GM12878 (cell line): Measurements from ENCODE around the gene PGLYRP4. TPM values are rescaled to one million over a fixed set of nuclear protein-coding genes. Genes with fewer than 3 reads are reported as not detected.

Source experiments
- ATAC-seq: fragments of 200-7000 bp; cut with Tn5 transposase; 3 replicates; pipeline ENCODE4 v1.9.1; 2020; ENCODE audit warnings: mild to moderate bottlenecking, moderate library complexity
- BruUV-seq: library from RNA; stranded (reverse); fragments of 400-500 nt; replicated peaks from 2 replicates; lab custom pipeline; 2021; lab: Mats Ljungman, UMichigan
- CTCF ChIA-PET: fragments of 300-600 bp; sonication (Branson Sonifier 250); formaldehyde crosslinking; extraction: SDS; loops from one replicate; lab custom pipeline; 2021; ENCODE audit warnings: inconsistent platforms; lab: Yijun Ruan, JAX
- POLR2A ChIA-PET: fragments of 350-600 bp; formaldehyde crosslinking; extraction: SDS; loops from one replicate; lab custom pipeline; 2021; ENCODE audit warnings: inconsistent platforms; lab: Charles Lee
- RAD21 ChIA-PET: fragments of 300-600 bp; sonication (Branson Sonifier 250); formaldehyde crosslinking; loops from one replicate; lab custom pipeline; 2023; ENCODE audit warnings: antibody characterized with exemption; ENCODE audit not compliant: unreplicated experiment; lab: Charles Lee
- SMC1A ChIA-PET: fragments of 300-600 bp; sonication (Branson Sonifier 250); formaldehyde crosslinking; loops from one replicate; lab custom pipeline; 2023; ENCODE audit not compliant: unreplicated experiment, uncharacterized antibody; lab: Charles Lee
- DNase-seq: peaks from one replicate; pipeline ENCODE4 v3.0.0-alpha.2; 2011; ENCODE audit warnings: low read depth, low spot score
- FAIRE-seq: peaks from 3 replicates; lab custom pipeline; 2011; peaks lifted over from hg19 to GRCh38; lab: Jason Lieb, UNC
- H2AFZ ChIP-seq: 2 replicates; pipeline ENCODE4 v1.6.0; 2011; ENCODE audit warnings: low read depth, low read length, control low read depth; ENCODE audit not compliant: control insufficient read depth
- H3K27ac ChIP-seq: 2 replicates; pipeline ENCODE4 v1.5.1; 2011; ENCODE audit warnings: control low read depth; ENCODE audit not compliant: control insufficient read depth, insufficient read depth
- H3K27me3 ChIP-seq, 2 experiments: replicated peaks in 1 of 2; 2 replicates each; pipeline versions ENCODE4 v1.6.0 to v1.6.1; 2011; ENCODE audit warnings: low read length in 1 of 2; ENCODE audit not compliant: control insufficient read depth in 2 of 2, insufficient read depth in 2 of 2
- H3K36me3 ChIP-seq, 2 experiments: 2 replicates each; pipeline ENCODE4 v1.5.1; 2011; ENCODE audit warnings: low read length in 1 of 2; ENCODE audit not compliant: control insufficient read depth in 2 of 2, insufficient read depth in 2 of 2
- H3K4me1 ChIP-seq: 2 replicates; pipeline ENCODE4 v1.6.1; 2011; ENCODE audit warnings: mild to moderate bottlenecking, low read length, moderate library complexity, mixed read lengths; ENCODE audit not compliant: control insufficient read depth, insufficient read depth
- H3K4me2 ChIP-seq: 2 replicates; pipeline ENCODE4 v1.6.0; 2011; ENCODE audit warnings: control low read depth; ENCODE audit not compliant: control insufficient read depth, insufficient read depth
- H3K4me3 ChIP-seq: fragments of 200-600 bp; sonication (generic); 2 replicates; pipeline ENCODE4 v1.5.1; 2016
- H3K79me2 ChIP-seq: 2 replicates; pipeline ENCODE4 v1.6.0; 2011; ENCODE audit warnings: low read length; ENCODE audit not compliant: control insufficient read depth, insufficient read depth
- H3K9ac ChIP-seq: 2 replicates; pipeline ENCODE4 v1.8.0; 2011; ENCODE audit warnings: low read length, control low read depth, mixed read lengths; ENCODE audit not compliant: control insufficient read depth, insufficient read depth
- H3K9me3 ChIP-seq: replicated peaks from 3 replicates; pipeline ENCODE4 v1.5.1; 2011; ENCODE audit warnings: mild to moderate bottlenecking, low read length; ENCODE audit not compliant: control insufficient read depth, insufficient read depth
- H4K20me1 ChIP-seq: 2 replicates; pipeline ENCODE4 v1.6.0; 2011; ENCODE audit not compliant: control insufficient read depth, insufficient read depth
- CBX3 ChIP-seq: fragments of 200-600 bp; sonication (generic); IDR thresholded peaks from 2 replicates; pipeline ENCODE4 v1.6.1; 2016; ENCODE audit warnings: low read depth, borderline replicate concordance
- E4F1 ChIP-seq: fragments of 450-650 bp; IDR thresholded peaks from 2 replicates; pipeline ENCODE4 v1.6.1; 2018; ENCODE audit warnings: borderline replicate concordance, mild to moderate bottlenecking; ENCODE audit not compliant: partially characterized antibody
- LARP7 ChIP-seq: fragments of 450-650 bp; IDR thresholded peaks from 2 replicates; pipeline ENCODE4 v1.6.1; 2017; ENCODE audit warnings: mild to moderate bottlenecking
- PAX5 ChIP-seq: IDR thresholded peaks from 2 replicates; pipeline ENCODE4 v1.6.1; 2011; ENCODE audit warnings: low read depth, low read length, borderline replicate concordance
- PRDM15 ChIP-seq: fragments of 450-650 bp; formaldehyde crosslinking; IDR thresholded peaks from 2 replicates; pipeline ENCODE4 v1.4.0; 2020; ENCODE audit warnings: mild to moderate bottlenecking, moderate library complexity
- RBBP5 ChIP-seq: fragments of 200-600 bp; sonication (generic); conservative IDR thresholded peaks from 2 replicates; pipeline ENCODE4 v1.6.1; 2016
- ZNF24 ChIP-seq: fragments of 450-650 bp; IDR thresholded peaks from 2 replicates; pipeline ENCODE4 v1.6.1; 2017; ENCODE audit warnings: antibody characterized with exemption, mild to moderate bottlenecking
- ZZZ3 ChIP-seq: IDR thresholded peaks from 2 replicates; pipeline ENCODE4 v1.6.1; 2011; ENCODE audit warnings: low read depth; ENCODE audit not compliant: control insufficient read depth, insufficient read length
- WGBS: methylation state at CpG from one replicate; pipeline ENCODE4 v1.1.6; 2016; ENCODE audit warnings: low lambda C conversion rate; ENCODE audit not compliant: insufficient replicate concordance, insufficient coverage; ENCODE audit errors: missing lambda C conversion rate; 5-methylcytosine and 5-hydroxymethylcytosine counted together
- in situ Hi-C: fragments of 300-500 bp; cut with MboI; formaldehyde crosslinking; loops from 9 replicates; pipeline ENCODE4 v1.14.3; 2018; ENCODE audit warnings: mixed read lengths
- intact Hi-C: fragments of 100-400 bp; cut with micrococcal nuclease; formaldehyde crosslinking; loops from one replicate; pipeline ENCODE4 v1.14.2; 2022; ENCODE audit not compliant: unreplicated experiment
- polyA plus RNA-seq, 11 experiments: library from polyadenylated mRNA; depleted of rRNA in 4 of 11; unstranded in 6 of 11; stranded (reverse) in 5 of 11; fragments of >200 nt; fragmentation: Nextera tagmentation in 4 of 11; fragmentation: Illumina TruSeq in 1 of 11; extraction: Ambion mirVana in 4 of 11; extraction: Trizol in 1 of 11; gene quantifications; 1 replicate in 1 of 11; 2 replicates in 10 of 11; pipeline versions ENCODE4 v1.2.1 to v1.2.3, GENCODE V29; 2011 to 2016; ENCODE audit warnings: inconsistent platforms in 2 of 11, missing spikeins in 2 of 11, low read depth in 1 of 11
- total RNA-seq, 4 experiments: library from RNA; depleted of rRNA in 3 of 4; stranded (reverse); fragments of >200 nt in 3 of 4; fragmentation: Illumina TruSeq in 1 of 4; extraction: Trizol in 1 of 4; gene quantifications; 2 replicates each; pipeline versions ENCODE4 v1.2.1 to v1.2.3, GENCODE V29; 2013 to 2021

Gene PGLYRP4
- total and polyA plus RNA-seq, 10 of the 15 experiments (the other 5 are each of a cell fraction or from before 2014, with no cell fraction given): 0.22 to 3.0 (median 0.44) TPM

DNA sequence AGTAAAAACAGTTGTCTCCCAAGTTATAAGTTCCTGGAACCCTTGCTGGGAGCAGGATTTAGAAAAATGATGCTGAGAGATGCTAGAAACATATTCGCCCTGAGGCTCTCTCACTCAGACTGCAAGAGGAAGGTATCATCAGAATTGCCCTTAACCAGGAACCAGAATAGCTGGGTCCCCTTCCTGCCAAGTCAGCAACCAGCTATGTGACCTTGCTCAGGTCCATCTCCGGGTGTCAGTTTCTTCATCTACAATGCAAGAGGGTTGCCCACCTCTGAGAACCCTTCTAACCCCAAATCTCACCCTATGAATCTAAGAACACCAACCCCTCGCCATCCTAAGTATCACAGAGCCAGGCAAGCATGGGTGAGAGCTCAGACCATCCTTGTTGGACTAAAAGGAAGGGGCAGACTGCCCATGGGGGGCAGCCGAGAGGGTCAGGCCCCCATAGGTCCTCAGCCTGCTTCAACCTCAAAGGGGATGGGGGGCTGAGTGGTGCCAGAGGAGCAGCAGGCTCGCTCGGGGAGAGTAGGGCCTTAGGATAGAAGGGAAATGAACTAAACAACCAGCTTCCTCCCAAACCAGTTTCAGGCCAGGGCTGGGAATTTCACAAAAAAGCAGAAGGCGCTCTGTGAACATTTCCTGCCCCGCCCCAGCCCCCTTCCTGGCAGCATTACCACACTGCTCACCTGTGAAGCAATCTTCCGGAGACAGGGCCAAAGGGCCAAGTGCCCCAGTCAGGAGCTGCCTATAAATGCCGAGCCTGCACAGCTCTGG, 8.6 kb upstream of the PGLYRP4 start:
- H3K9ac ChIP-seq: no peak overlapping the region
- H3K4me2 ChIP-seq: no peak overlapping the region
- no peak overlapping the region for H2AFZ ChIP-seq
- no peak overlapping the region for H3K4me3 ChIP-seq
- H3K9me3 ChIP-seq: no peaks in the 10 kb centered on the region
- no peaks in the 10 kb centered on the region for H3K36me3 ChIP-seq
- CTCF ChIA-PET: interaction anchor here (1.2 to 2.7 kb wide), 8 partner anchors 14 to 212 kb away, joined by 3 to 41 read pairs (median 4); no protein-coding TSS in a partner anchor
- BruUV-seq: no TSS peak
- TF ChIP-seq RBBP5: no peak
- no peaks in the 10 kb centered on the region for H3K79me2 ChIP-seq
- ATAC-seq (no peak), FAIRE-seq (no peak), DNase-seq (no peak)
- intact Hi-C loops (no loop called here), in situ Hi-C loops (no loop called here)
- H3K27ac ChIP-seq: no peak overlapping the region
- H3K27me3 ChIP-seq: no peaks in the 10 kb centered on the region
- RAD21 ChIA-PET: interaction anchor here (0.6 to 2.8 kb wide), 3 partner anchors 10 to 294 kb away, joined by 4 to 18 read pairs (median 4); no protein-coding TSS in a partner anchor
- peaks cover 6% of the 10 kb centered on the region for H3K4me1 ChIP-seq
- SMC1A ChIA-PET: interaction anchor here (0.6 to 3.1 kb wide), 2 partner anchors 138 to 148 kb away, joined by 3 to 14 read pairs; no protein-coding TSS in a partner anchor
- H4K20me1 ChIP-seq: no peaks in the 10 kb centered on the region
- POLR2A ChIA-PET: interaction anchor here (0.5 kb wide), 1 partner anchor 140 kb away, joined by 4 read pairs; no protein-coding TSS in a partner anchor
- 2% methylated on average over 10 of the region's 10 CpGs for WGBS

DNA sequence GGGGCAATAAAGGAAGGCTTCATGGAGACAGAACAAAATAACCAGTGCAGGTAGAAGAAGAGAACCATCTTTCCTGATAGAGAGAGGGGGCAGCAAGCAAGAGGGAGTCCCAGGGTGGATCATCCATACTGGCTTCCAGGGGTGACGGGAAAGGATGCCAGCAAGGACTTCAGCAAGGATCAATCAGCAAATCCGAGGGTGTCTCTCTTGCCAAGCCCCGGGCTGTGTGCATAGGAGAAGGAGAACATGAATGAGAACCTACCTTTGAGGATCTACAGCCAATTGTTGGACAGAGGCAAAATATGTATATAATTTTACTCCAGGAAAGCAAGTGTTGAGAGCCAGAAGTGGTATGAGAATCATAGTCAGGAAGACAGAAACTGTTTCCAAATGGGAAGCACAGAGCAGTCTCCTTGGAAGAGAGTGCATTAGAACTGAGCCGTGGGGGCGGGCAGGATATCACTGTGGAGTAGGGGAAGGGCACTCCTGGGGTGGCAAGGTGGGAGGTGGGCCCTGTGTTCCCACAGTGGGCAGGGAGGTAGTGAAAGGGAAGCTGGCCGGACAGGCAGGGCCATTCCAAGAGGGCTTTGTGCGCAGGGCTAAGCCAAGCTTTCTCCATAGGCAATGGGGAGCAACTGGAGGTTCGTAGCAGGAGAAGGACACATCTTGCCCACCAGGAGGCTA, 7.9 kb upstream of the PGLYRP4 start:
- Histone ChIP-seq H3K36me3 (no peaks in the 10 kb centered on the region), H3K27me3 (no peaks in the 10 kb centered on the region), H4K20me1 (no peaks in the 10 kb centered on the region), H3K4me1 (peaks cover 6% of the 10 kb centered on the region), H3K9me3 (no peaks in the 10 kb centered on the region), H2AFZ (no peak overlapping the region), H3K4me2 (no peak overlapping the region), H3K79me2 (no peaks in the 10 kb centered on the region), H3K9ac (no peak overlapping the region), H3K4me3 (no peak overlapping the region), H3K27ac (no peak overlapping the region)
- intact Hi-C loops (no loop called here), in situ Hi-C loops (no loop called here)
- no TSS peak for BruUV-seq
- no peak for ATAC-seq
- ChIA-PET SMC1A (interaction anchor here (0.6 to 6.2 kb wide), 3 partner anchors 138 to 148 kb away, joined by 3 to 106 read pairs (median 14); no protein-coding TSS in a partner anchor), POLR2A (no interaction called here), RAD21 (interaction anchor here (2.8 to 8.4 kb wide), 2 partner anchors 138 to 139 kb away, joined by 18 to 94 read pairs; no protein-coding TSS in a partner anchor), CTCF (interaction anchor here (0.8 to 8.6 kb wide), 20 partner anchors 12 to 216 kb away, joined by 3 to 326 read pairs (median 5); partner anchors contain the start of gene PGLYRP3)
- 59% methylated on average over 8 of the region's 8 CpGs for WGBS
- DNase-seq: no peak
- FAIRE-seq: no peak
- TF ChIP-seq LARP7 (no peak), PAX5 (no peak), ZNF24 (no peak), ZZZ3 (no peak), E4F1 (no peak), PRDM15 (CRISPR knock-in tag) (no peak), CBX3 (no peak)
